DLD1 (cell line): ENCODE results near the gene OSBPL6.

Experiments
- in situ Hi-C: cut with HindIII; loops from 2 replicates; pipeline ENCODE4 v1.10.0; 2017; ENCODE audit warnings: low sequenced_read_pairs

Gene OSBPL6

DNA sequence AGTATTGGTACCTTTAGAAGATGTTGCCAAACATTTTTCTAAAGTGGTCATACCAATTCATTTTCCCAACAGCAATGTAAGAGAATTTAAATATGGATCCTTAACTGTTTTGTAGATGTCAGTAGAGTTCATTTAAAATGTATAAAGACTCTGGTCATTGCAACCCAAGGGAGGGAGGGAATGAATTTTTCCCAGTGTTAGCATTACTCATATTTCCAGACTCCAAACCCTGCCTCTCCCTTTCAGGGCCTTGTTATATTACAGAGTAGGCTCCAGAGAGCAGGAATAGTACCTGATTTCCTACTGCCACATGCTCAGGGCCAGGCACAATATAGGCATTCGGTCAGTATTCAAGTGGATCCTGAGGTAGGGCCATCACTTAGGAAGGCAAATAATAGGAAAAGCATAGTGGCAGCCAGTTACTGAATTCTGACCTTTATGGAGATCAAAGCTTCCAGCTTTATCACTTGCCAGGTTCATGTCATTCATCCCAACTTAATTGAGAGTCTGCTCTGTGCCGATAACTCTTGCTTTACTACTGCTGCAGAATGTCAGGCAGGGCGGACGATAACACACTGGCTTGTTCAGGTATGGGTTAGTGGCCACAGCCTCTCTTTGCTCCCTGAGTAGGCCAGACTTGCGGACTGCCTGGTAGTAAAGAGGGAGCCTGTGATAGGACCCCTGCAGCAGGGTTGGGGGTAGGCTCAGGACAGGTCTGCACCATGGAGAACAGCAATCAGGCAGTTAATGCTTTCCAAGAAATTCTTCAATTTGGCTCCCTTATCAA is 75.3 kb downstream of the OSBPL6 start:
- in situ Hi-C loops = no loop called here

DNA sequence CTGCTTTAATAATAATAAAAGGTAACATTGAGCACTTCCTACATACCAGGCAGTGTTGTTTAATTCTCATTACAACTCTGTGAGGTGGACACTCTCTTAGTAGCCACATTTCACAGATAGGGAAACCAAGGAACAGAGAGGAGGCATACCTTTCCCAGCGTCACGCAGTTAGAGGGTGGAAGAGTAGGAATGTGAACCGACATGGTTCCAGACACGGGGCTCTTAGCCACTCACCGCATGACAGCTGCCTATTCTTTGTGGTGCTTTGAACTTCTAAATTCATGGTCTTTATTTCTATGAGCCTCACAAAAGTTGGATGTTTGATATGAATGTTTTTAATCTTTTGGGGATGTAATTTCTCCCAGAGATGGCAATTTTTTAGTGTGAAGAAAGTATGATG is 76.0 kb downstream of the OSBPL6 start:
- in situ Hi-C loops = no loop called here

DNA sequence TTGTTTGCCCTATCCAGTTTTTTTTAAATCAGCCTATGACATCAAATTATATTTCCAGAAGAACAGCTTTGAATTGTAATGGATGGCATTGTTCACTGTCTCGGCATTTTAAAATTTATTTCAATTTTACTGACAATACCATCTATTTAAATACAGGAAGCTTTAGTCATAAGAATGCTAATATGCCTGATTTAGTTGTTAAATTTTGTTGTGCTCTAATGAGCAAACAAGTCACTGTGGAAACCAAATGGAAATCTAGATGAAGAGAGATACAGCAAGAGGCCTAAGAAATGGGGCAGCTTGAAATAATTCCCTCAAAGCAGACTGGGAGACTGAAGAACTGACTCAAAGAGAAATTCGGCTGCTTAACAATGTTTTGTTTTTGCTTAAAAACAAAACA is 76.8 kb downstream of the OSBPL6 start:
- in situ Hi-C loops = no loop called here

DNA sequence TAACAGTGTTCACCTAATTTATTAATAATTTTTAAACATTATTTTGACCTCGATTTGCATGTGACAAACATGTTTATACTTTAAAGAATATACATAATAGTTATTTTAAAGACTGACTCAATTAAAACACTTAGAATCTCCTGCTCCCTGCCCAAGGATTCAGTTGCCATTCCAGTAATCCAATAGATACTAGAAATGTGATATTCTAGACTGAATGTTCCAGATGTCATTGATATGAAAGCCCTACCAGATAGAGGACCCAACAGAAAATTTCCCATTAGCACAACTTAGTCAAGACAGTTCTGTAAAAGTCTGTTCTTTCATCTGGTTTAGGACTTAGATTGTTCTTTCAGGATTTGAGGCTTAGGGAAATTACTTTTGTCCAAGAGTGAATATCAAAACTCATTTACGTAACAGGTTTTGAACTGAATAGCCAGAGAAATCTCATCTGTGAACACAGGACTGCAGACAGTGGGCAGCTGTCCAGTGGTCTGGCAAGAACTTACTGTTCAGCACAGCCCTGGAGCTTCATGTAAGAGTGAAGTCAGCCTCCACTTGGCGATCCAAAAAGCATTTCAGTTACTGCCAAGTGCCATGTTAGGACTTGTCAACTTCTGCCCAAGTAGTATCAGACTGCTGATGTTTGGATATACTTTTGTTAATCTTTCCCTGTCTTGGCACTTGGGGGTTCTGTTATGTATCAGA is 77.5 kb downstream of the OSBPL6 start:
- in situ Hi-C loops = no loop called here

DNA sequence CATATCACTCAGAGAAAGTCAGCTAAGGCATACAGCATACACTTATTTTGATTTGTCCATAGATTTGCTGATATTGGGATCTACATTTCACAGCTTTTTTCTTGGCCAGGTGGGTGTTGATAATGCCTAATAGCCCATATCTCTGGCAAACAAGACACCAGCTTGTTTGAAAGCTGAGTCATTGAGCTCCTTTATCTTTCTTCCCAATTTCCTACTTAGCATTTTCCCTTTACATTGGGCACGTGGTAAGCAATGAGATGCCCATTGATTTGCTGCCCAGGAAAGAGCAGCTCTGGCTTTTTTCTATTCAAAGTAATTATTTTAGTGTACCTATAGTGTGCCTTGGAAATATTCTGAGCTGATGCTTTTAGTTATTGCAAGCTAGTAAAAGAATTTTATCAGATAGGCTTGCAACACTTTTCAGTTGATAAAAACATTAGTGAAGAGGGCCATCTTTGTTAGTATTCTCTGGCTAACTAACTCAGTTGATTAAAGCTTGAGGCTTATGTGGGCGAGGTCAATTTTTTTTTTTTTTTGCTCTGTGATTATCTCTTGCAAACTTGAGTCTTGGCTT is 79.6 kb downstream of the OSBPL6 start:
- in situ Hi-C loops = no loop called here

DNA sequence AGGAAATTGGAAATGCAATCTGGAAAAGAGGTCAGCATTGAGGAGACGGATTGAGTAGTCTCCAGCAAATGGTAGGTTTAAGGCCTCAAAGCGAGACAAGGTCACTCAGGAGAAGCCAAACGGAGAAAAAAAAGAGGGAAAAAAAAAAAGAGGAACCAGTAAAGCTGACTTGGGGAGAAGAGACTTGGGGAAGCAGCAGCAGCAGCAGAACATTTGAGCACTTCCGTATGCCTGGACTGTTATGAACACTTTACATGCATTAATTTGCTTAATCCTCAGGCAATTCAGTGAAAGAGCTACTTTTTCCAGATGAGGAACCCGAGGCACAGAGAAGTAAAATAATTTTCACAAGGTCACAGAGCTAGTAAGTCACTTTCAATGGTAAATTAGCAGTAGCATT is 81.3 kb downstream of the OSBPL6 start:
- in situ Hi-C loops = no loop called here

DNA sequence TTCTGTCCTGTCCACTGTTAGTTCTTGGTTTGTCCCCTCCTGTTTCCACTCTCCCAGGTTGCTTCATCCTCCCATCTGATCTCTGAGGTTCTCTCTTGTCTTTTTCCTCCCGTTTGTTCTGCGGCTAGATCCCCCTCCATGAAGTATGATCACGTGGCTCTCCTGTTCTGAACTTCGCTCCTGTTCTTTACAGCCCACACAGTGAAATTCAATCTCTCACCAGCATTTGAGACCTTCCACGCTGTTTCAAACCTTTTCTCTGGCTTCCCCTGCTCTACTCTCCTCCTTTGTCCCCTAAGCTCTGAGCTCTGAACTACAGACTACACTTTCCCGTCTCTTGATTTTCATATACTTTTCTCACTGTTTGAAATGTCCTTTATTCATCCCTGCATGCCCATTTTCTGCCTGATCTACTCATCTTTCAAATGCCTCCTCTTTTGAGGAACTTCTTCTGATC is 83.5 kb downstream of the OSBPL6 start:
- in situ Hi-C loops = no loop called here

DNA sequence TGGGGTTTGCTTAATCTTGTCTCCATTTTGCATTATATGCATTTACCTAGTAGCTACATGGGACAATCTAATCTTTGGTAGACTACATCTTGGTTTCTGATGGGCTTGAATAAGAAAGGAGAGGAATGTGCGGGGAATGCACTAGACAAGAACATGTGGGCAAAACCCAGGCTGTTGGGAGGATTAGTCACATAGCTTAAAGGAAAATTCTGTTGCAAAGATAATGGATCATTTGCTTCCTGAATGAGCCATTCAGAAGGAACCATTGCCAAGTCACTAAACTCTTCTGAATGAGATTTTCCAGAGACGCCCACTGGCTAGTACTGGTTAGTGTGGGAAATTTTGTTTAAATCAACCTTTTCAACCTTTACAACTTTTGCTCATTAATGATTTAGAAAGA is 84.8 kb downstream of the OSBPL6 start:
- in situ Hi-C loops = no loop called here

DNA sequence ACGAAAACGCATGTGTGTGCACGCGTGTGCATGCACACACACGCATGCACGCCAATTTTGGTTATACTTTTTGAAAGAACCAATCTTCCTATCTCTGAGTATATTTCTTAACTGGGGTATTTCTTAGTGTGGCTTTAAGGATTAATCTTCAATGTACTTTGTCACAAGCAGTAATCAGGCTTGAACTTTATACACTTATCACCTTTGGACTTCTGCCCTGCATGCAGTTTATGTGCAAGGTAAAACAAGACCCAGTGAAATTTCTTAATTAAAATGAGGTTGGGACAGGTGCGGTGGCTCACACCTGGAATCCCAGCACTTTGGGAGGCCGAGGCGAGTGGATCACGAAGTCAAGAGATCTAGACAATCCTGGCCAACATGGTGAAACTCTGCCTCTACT is 85.3 kb downstream of the OSBPL6 start:
- in situ Hi-C loops = no loop called here

DNA sequence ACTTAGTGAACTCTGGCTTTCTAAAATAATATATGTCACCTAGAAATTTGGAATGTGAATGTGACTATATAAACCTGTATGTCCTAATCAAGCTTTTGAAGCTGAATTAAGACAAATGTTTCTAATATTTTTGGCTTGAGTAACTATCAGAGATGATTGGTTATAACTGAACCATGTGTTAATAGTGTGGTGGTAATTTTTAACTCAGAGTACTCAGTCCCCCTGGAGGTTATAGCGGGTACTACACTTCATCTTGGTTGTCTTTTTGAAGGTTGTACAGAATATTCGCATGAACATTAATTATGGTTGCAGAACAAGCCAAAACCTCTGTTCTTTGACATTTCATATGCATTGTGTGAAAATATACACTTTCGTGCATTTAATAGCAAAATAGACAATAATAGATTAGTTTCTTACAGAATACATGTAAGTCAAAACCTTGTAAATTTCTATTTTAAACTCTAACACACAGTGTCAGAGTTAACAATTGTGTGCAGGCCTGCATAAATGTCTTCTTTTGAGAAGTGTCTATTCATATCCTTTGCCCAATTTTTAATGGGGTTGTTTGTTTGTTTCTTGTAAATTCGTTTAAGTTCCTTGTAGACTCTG is 86.0 kb downstream of the OSBPL6 start:
- in situ Hi-C loops = no loop called here

DNA sequence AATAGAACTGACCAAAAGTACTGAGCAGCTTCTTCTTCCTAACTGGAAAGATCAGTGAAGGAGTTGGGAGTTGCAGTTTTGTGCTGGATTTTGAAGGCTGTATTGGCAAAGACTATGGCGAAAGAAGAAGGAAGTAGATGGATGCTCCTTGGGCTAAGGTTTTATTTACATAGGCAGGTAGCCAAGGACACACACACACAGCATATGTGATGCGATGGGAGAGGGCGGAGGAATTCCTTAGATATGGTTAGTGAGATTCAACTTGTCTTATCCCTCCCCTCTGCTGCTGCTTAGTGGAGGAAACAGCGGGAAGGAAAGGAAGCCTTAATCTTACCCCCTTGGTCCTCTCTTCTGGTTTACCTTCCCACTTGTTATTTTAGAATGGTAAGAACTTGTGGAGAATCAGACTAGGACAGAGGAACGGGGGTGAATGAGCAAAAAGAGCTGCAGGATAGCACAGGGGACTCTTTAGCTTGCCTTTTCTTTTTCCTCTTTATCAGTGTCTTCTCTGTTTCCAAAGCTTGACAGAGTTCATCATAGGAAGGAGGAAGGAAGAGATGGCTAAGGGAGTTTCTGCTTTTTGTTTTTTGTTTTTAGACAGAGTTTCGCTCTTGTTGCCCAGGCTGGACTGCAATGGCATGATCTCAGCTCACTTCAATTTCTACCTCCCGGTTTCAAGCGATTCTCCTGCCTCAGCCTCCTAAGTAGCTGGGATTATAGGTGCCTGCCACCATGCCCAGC is 87.9 kb downstream of the OSBPL6 start:
- in situ Hi-C loops = no loop called here

DNA sequence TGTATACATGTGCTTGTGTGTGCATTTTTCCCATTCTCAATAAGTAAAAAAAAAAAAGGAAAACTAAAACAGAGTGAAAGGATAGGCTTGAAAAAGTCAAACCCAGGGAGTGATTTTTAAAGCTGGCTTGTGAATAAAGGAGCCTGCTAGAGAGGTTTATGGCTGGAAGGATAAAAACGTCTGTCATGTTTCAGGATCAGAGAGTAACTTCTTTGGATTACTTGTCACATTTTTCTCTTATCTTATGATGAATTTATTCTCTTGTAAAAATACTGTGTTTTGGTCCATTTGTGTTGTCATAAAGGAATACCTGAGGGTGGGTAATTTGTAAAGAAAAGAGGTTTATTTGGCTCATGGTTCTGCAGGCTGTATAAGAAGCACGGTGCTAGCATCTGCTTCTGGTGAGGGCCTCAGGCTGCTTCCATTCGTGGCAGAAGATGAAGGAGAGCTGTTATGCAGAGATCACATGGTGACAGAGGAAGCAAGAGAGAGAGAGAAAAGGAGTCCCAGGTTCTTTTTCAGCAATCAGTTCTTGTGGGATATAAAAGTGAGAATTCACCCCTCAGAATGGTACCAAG is 89.1 kb downstream of the OSBPL6 start:
- in situ Hi-C loops = no loop called here

DNA sequence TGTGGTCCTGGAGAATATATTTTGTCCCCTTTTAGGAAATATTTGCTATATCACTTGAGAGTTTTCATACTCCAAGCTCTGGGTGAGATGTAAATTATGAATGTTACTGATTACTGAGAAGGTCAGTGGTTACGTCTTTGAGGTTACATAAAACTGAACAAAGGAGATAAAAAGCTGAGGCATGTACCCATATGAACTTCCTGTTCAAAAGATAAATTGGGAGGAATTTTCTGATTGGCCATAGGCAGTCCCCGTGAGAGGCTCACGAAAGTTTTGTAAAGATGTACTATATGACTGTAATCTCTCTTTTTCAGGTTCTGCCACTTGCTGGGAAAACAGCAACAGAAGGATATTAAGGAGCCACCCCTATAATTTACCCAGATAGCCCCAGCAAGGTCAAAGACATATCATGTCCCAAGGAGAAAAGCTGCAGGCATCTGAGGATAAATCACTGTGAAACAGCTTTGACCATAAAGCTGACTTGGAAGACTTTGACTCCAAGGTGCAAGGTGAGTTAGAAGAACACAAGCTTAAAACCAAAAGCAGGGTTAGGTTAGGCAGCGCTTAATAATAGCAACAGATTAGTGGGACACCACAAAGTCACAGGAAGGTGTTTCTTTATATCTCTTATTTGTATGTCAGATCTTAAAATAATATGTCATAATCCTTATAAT is 90.4 kb downstream of the OSBPL6 start:
- in situ Hi-C loops = no loop called here

DNA sequence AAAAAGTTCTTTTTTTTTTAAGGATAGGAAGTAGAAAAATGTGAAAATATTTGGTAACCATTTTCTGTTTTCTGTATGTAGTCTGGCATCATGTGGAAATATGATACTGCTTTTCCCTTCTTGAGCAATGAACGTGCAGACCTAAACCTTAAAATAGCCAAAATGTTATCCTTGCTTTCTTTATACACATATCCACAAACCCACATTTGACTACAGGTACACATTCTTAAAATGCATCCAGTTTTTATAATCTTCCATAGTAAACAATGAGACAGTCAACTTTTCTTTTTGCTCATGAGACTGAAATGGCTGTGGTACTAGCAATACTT is 90.9 kb downstream of the OSBPL6 start:
- in situ Hi-C loops = no loop called here

DNA sequence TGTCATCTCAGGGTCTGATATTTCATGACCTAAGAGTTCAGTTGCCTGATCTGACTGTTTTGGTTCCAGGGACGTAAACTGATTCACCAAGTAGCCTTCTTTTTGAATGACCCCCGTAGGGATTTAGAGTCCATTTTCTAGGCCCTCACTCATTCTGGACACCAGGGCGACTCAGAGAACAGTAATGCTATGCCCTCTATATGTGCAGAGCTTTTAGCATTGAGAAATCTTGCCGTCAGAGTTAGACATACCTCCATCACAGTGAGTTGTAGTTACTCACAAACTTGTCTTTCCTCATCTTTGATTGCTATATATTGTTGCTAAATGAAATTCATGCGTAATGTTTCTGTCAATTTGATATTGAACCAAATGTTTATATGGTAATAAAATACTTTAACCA is 92.3 kb downstream of the OSBPL6 start:
- in situ Hi-C loops = no loop called here

DNA sequence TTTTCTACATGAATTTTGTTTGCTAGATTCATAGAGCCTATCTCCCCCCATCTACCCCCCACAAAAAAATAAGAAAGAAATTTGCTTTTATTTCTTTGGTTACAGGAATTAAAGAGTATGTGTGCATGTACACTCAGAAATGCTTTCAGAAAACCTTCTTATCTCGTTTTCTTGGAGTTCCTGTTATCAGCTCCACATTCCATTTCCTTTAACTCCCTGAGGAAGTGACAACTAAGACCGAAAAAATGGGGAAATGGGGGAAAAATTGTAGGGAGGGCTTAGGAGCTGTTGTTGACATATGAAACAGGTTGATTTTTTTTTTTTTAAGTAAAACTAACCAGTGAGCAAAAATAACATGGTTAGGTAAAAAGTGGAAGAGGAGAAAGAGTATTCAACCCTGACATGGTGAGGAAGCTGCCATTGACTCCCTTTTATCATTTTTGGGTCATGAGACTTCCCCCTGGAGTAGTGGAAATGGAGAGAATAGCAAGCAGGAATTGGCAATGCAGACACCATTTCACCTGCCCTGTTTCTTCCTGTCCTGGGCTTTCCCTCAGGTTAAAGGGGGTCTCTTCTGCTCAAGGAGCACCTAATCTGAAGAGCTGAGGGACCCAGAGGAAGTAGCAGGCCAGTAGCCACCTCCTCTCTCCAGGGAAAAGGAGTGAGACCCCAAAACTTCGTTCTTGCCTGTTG is 93.5 kb downstream of the OSBPL6 start:
- in situ Hi-C loops = no loop called here

DNA sequence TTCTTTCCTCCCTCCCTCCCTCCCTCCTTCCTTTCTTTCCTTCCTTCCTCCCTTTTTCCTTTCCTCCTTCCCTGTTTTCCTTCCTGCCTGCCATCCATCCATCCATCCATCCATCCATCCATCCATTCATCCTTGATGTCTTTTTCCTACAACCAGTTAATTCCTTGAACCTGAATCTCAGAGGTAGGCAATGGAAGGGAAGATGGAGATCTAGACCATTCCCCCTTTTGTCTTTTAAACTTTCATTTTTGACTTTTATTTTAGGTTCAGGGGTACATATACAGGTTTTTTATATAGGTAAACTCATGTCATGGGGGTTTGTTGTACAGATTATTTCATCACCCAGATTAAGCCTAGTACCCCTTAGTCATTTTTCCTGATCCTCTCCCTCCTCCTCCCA is 97.4 kb downstream of the OSBPL6 start:
- in situ Hi-C loops = no loop called here

DNA sequence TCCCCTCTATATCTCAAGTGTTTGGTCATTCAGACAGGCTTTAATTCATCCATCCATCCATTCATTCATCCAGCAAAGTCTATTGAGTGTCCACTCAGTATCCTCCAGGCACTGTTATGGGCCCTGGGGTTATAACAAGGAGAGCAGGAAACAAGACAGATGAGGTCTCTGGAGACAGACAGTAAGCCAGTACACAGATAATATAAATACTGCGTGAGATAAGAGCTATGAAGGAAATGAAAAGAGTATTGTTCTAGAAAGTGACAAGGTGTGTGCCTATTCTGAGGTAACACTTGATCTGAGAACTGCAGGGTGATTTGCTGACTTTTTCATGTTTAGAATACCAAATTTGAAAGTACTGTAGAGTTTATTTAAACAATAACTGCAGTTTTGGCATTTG is 98.3 kb downstream of the OSBPL6 start:
- in situ Hi-C loops = no loop called here

DNA sequence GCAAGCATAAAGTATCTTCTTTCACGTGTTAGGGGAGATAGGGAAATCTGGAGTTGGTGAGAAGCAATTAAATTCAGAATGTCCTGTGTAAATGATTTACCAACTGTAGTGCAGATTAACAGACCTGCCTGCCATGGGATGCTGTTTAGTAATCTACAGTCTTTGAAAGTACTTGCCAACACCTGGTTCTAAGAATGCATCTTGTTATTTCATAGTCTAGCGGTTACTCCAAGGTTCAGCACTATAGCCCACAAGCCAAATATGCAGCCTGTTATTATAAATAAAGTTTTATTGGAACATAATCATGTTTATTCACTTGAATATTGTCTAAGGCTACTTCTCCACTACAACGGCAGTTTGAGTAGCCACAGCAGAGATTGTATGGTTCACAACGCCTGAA is 100.8 kb downstream of the OSBPL6 start:
- in situ Hi-C loops = no loop called here

DNA sequence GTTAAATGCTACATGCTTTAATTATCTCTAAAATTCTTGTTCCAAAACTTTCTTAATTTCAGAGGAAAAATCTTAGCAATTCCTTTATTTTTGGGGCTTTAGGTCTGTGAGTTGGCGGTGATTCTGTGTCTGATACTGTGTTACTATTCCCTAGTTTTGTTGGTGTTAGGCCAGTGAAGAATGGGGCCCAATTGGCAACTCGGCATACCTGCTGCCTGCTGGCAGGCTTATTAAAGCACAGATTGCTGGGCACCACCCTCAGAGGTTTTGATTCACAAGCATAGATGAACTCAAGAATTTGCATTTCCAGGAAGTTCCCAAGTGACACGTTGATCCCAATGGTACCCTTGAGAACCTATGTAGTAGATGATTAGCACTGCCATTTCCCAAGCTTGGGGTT is 101.6 kb downstream of the OSBPL6 start:
- in situ Hi-C loops = no loop called here
